ENCODE data around the gene TEF.

TEF gene

DNA sequence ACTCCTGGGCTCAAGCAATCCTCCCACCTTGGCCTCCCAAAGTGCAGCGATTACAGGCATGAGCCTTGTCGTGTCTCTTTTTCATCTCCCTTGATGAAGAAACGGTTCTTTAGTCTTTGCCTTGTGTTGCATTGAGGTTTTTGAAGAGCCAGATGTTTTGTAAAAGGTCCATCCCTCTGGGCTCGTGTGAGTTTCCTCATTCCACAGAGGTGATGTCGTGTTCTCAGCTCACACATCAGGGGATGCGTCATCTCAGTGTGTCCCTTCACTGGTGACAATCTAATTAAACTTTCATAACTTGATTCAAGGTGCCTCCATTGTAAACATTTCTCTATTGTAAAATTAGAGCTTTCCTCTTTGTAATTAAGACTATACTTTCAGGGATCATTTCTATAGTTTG is 29.7 kb upstream of the TEF start:
- no peak for DNase-seq

DNA sequence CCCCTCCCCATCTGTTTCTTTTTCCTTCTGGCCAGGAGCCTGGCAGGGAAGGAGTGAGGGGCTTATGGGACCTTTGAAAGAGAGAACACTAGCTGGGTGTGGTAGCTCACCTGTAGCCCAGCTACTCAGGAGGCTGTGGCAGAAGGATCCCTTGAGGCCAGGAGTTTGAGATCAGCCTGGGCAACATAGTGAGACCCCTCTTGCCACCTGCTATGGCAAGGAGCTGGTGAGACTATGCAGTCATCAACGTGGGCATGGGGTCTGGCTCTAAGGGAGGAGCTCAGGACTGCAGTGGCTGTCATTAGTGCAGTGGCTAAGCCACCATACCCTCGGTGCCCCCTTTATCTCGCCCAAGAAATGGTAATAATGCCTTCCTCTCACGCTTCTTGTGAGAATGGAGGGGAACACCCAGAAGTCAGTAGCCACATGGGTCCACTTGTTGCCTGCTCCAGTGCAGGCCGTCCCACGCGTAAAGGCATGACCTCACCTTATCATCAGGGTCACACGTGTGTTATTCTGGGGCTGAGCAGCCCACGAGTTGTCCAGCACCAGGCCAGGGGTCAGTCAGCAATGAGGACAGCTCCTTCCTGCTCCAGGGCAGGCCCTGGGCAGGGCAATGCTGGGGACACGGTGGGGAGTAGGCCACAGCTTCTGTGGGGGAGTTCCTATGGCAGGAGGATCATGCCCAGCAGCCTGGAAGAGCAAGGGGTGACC is 27.7 kb upstream of the TEF start:
- DNase-seq: no peak

DNA sequence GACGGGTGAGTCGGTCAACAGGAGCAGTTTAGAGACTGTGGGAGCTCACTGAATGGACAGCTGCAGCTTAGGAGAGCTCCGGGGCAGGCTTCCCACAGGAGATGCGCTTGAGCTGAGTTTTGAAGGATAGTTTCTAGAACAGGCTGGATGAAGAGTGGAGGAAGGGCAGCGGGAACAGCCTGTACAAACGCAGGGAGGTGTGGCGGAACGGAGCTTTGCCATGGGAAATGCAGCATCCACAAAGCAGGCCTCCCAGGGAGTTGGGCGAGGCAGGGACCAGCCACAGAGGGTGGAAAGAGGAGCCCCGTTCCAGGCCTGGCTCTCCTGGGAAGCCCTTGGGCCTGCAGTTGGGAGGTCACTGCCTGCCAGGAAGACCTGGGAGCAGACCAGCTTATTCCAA is 26.8 kb upstream of the TEF start:
- DNase-seq: no peak

DNA sequence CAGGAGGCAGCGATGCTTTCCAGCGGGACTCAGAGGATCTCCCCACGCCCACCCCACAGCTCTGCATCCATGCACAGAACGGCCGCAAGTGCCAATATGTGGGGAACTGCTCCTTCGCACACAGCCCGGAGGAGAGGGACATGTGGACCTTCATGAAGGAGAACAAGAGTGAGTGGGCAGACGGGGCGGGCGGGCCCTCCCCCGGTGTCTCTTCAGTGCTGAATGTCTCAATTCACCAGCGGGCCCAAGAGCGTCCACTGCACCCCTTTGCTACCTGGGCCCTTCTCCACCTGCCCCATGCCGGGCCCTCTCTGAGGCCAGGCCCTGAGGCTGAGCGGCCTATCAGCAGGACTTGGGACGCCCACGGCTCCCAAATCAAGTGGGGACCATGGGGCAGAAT is 25.8 kb upstream of the TEF start:
- no peak for DNase-seq

DNA sequence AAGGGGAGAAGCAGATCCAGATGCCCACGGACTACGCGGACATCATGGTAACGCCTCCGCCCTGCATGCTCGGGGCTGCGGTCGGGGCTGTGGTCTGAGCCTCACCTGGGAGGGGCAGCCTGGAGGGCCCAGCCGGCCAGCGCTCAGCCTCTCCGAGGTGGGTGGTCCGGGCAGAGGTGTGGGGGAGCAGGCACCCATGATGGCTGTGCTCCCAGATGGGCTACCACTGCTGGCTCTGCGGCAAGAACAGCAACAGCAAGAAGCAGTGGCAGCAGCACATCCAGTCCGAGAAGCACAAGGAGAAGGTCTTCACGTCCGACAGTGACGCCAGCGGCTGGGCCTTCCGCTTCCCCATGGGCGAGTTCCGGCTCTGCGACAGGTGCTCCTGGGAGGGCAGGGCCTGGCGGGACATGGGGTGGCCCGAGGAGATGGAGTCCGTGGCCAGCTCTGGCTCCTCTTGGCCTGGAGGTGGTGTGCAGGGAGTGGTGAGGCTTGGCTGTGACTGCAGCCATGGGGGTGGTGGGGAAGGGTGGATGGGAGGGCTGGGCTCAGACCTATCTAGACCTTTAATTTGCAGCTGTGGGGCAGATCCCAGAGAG is 25.2 kb upstream of the TEF start:
- no peak for DNase-seq

DNA sequence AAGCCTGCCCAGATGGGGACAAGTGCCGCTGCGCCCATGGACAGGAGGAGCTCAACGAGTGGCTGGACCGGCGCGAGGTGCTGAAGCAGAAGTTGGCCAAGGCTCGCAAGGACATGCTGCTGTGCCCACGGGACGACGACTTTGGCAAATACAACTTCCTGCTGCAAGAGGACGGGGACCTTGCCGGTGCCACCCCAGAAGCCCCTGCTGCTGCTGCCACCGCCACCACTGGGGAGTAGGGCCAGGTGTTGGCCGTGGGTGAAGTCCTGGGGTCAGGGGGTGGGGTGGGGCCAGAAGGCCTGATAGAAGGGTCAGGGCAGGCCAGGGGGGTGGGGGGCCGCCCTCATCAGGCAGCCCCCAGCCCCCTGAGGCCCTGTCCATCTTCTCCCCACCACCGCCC is 24.6 kb upstream of the TEF start:
- DNase-seq: no peak

DNA sequence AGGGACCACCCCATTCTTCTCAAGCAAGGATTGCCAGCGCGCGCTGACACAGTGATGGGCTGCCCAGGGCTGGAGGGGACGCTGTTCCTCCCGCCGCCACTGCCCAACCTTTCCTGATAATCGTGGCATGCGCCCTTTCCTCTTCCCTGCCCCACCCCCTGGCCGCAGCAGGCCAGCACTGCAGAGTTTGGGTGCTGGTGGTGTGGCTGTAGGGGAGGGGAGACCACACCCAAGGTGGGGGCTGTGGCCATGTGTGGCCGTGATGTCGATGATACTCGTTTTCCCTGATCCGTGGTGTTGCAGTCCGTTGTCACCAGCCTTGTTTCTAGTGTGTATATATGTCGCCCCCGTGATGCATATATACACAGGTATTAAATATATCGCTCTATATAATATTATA is 22.8 kb upstream of the TEF start:
- DNase-seq: no peak

DNA sequence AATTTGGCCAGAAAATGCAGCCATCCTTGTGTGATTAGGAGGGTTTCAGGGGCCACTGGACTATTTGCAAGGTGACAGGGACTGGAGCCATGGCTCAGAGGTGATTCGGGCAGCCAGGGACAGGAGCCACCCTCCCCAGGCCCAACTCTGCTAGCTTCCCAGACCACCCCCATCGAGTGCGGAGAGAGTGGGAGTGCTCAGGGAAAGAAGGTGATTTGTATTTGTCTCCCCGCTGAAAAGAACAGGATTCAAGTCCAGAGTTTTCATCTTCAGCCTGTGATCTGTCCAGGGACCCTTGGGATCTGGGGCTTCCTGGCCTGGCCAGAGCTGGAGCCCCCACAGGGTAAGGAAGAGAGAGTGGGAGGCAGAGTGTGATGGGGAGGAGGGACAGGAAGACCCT is 22.4 kb upstream of the TEF start:
- no peak for DNase-seq

DNA sequence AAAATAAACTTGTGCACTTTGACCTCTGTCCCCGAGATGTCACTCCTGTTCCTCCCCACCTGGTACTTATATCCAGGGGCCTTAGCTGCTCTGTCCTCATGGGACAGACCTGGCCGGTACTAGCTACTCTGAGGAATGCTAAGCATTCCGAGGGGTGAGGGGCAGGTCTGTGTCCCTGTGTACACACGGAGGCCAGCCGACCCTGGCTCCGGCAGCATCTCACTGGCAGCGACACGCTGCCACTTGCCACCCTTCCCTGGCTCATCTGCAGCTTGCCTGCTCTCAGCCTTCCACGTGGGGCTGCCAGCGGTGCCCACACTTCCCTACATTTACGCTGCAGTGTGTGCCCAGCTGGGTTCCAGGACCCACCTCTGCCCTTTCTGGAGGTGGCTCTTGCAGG is 21.6 kb upstream of the TEF start:
- no peak for DNase-seq

DNA sequence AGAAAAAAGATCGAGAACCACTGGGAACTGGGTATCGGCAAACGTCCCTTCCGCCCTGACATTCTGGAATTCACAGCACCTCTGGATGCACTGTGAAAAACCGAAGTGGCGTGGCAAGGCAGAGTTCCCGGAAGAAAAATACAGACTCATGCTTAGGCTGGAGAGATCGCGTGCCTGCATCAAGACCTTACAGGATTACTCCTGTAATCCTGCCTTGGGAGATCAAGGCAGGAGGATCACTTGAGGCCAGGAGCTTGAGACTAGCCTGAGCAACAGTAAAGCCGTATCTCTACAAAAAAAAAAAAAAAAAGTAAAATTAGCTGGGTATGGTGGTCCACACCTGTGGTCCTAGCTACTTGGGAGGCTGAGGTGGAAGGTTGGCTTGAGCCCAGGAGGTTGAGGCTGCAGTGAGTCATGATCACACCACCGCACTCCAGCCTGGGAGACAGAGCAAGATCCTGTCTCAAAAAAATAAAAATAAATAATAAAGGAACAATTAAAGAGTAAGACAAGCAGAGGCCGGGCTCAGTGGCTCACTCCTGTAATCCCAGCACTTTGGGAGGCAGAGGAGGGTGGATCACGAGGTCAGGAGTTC is 19.9 kb upstream of the TEF start:
- DNase-seq: no peak

DNA sequence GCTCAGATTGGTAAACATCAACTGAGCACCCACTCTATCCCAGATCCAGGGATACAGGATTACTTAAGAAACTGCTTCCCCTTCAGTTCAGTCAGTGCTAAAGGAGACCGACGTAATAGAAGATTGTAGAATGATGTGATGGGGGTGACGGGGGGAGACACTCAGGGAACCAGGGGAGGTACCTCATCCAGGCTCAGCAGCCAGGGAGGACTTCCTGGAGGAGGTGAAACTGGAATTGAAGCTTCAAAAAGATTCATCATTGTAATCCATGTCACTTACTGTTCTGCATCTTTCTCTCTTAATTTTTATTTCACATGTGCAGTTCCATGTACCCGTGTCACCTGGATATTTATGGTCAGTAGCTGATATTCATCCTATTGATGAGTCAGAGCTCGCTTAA is 19.1 kb upstream of the TEF start:
- DNase-seq: no peak

DNA sequence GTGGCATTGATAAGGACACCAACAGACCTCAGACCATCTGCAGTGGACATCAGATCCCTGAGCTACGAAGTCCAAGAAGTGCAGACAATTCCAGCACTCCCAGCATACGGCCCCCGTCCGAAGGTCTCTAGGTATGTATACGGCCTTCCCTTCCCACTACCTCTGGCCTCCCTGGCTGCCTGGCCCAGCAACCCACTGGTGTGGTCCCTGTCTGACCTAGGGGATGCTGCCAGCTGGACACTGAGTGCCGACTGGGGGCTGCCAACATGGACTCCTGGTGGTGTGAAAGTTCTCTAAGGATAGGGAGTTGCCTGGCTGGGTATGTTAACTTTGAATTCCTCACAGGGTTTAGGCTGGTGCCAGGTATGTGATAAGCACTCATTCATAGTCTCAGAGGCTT is 17.5 kb upstream of the TEF start:
- DNase-seq: no peak

DNA sequence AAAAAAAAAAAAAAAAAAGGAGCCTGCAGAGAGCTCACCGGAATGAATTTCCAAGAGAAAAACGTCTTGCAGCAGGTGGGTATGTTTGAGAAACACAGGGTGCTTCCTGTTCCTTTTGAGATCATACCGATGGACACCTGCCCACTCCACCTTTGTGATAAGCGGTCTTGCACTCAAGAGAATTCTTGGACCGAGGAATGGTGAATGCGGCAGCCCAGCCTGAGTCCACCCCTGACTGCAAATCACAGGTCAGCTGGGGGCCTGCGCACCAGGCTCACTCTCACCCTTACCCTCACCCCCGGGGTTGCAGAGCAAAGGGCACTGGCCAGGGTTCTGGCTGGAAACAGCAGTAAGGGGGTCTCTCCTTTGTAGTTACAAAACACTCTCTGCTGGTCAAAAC is 16.8 kb upstream of the TEF start:
- no peak for DNase-seq

DNA sequence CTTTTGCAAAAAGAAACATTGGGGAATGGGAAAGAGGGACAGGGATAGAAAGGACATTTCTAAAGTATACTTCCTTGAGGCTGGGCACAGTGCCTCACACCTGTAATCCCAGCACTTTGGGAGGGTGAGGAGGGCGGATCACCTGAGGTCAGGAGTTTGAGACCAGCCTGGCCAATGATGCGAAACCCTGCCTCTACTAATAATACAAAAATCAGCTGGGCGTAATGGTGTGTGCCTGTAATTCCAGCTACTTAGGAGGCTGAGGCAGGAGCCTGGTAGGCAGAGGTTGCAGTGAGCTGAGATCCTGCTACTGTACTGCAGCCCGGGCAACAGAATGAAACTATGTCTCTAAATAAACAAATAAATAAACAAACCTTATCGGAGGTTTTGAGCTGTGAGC is 16.3 kb upstream of the TEF start:
- no peak for DNase-seq

DNA sequence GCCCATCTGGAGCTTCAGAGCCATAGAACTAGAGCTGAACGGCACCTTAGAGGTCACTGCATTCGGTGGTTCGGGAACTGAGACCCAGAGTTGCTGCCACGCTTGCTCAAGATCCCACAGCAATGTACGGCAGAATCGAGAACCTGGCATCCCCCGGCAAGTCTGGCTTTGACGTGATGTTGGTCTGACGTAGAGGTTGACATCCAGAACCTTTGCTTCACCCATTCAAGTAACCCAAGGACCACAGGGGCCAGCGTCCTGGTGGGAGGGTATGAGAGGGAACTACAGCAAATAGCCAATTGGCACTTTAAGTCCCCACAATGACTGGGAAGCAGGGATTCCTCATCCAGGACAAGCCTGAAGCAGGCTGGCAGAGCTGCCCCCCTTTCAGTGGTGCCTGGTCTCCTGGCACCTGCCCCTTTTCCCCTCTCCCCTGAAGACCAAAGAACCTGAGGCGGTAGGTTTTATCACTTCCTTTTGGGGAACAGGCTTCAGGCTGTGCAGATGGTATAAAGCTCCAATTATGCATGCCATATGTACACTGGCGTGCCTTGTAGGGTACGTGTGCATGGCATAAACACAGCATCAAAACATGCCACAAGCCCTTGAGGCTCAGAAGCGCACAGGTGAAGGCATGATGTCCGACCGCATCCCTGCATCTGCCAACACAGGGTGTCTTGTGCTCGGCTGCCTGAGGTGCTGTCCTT is 15.3 kb upstream of the TEF start:
- DNase-seq: no peak

DNA sequence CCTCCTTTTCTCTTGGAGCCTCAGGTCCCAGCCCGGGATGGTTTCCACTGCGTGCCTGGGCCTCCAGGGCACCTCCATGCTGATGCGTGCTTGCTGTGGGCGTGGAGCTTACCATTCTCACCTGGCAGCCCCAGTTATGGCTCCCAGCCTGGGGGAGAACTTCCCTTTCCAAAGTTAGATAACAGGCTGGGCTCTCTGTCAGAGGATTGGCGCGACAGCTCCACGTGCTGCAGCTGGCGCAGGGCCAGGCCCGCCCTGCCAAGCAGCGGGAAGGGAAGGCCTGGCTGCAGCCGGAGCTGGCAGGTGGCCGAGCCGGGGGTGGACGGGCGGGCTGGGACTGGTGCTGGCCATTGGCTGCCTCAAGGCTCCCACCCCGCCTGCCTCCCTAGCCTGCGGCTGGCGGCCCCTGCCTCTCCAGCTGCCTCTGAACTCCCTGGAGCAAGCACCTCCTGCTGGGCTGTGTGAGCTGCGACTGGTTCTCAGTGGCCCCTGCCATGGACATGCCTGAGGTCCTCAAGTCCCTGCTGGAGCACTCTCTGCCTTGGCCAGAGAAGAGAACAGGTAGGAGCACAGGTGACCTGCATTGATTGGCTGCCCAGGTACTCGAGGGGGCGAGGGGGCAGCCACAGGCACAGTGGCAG is 14.6 kb upstream of the TEF start:
- peak; percentile 85 for DNase-seq

DNA sequence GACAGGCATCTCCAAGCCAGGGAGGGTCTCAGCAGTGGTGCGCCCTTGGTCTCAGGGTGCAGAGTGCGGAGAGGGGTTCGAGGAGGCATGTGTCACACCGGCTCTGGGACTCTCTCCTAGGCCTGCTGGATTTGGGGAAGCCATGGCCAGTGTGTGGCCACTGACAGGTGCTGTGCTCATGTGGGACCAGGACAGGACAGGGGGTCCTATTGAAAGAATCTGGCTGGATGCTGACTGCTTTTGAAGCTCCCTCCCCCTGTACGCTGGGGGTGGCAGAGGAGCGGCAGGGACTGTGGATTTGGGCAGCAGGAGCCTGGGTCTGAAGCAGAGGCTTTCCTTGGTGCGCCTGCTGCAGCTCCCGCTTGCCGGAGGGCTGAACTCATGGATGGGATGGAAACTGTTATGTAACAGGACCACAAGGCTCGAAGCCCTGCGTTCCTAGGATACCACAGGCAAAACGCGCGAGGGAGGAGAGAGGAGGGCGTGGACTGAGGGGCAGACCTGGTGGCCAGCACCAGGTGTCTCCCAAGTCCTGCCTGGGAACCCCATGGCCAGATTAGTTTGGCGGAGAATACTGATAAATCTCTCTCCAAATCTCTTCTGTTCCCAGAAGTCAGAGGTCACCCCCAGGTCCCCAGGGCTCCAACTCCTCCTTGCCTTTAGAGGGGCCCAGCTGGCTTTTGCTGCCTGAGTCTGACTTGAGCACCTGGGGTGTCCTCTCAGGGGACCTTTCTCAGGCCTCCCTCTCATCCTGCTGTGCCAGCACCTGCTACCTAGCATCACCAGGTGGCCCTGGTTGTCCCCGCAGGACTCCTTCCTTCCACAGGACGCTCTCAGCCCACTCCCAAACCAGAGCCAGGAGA is 13.8 kb upstream of the TEF start:
- DNase-seq: no peak

DNA sequence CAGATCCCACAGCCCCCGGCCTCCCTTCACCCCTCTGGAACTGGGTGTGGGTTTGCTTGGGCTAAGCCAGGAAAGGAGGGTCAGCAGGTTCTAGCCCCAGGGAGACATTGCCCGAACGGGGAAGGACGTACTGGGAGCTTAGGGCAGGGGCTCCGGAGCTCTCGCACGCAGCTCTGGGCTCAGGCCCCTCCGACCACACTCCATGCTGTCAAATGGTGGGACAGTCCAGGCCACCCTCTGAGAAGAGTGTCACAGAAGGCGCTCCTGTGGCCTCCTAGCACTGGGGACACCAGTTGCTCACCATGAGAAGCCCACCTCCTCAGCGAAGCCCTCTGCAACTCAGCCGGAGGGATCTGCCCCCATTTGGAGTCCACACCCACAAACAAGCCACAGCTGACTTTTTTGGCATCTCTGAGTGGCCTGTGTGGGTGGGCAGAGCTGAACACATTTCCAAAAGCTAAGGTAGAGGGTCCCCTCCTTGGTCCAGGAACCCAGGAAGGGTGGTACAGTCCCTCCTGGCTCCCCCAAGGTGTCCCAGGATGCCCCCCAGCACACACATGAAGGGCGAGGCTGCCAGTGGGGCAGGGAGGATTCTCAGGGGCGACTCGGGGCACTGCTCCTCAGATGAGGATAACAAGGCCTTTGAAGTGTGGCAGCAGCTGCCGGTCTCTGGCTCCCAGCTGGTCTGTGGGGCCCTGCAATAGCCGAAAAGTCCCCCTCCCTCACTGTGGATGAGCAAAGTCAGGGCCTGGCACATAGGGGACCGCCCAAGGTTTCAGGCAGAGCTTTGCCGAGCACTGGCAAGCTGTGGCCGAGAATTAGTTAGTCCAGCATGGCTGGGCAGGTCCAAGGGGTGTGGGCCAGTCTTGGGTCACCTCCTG is 13.0 kb upstream of the TEF start:
- DNase-seq: no peak

DNA sequence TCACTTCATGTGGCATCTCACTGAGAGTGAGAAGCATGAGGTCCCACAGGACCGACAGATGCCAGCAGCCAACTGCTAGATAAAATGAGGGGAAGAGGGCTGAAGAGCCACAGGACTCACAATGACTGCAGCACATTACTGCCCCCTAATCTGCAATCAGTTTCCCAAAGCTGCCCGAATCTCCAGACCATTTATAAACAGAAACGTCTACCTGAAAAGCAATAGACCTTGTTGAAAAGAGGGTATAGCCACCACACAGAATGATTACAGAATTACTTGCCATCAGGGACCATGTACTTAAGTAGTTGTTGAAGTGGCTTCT is 12.4 kb upstream of the TEF start:
- DNase-seq: no peak

DNA sequence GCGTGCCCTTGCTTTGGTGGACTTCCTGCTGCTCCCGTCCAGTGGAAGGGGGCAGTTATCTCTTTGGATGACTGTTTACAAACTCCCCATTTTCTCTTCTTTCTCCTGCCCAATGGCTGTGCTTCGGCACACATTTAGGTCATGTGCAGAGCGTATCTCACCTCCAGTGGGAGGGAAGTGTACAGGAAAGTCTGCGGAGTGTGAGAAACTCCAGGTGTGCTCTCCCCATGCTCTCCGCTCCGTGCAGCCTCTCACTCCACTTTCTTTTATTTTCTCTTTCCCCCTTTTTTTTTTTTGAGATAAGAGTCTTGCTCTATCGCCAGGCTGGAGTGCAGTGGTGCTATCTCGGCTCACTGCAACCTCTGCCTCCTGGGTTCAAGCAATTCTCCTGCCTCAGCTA is 11.9 kb upstream of the TEF start:
- DNase-seq: no peak

DNA sequence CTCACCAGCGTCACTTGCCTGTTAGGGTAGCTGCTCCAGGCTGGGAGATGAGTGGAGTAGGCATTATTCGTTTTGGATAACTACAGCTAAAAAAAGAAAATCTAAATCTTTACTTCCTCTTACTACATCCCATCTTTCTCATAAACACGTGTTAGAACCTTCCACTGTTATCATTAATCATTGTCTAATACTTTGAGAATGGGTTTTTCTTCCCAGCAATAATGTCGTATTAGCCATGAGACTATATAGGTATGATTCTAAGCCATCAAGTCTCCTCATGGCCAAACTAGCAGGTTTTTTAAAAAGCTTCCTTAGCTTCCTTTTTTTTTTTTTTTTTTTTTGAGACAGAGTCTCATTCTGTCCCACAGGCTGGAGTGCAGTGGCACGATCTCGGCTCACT is 3.9 kb upstream of the TEF start:
- DNase-seq: no peak

Data from right kidney (tissue), 1 donor.